Measurements from ENCODE around the gene CNTNAP5. TPM values are rescaled to one million over a fixed set of nuclear protein-coding genes. Genes with fewer than 3 reads are reported as not detected.
A peak's percentile ranks its signal among the peaks of the same experiment; 100 is the strongest.

The CNTNAP5 gene
- total RNA-seq, 1 experiment from 2014 or later = 0.48 TPM

- H3K79me1 ChIP-seq (ENCODE audit: insufficient read depth, low read depth, low read length, poor library complexity, severe bottlenecking) = no peaks in the 10 kb centered on the region
- H3K27ac ChIP-seq (ENCODE audit: insufficient read length, low read depth, low read length) = no peak overlapping the region
- H3K18ac ChIP-seq (ENCODE audit: insufficient read length, low read depth, low read length) = no peak overlapping the region
- H4K8ac ChIP-seq (replicated peaks; ENCODE audit: insufficient read length, low read depth, low read length) = no peak overlapping the region
- no peaks in the 10 kb centered on the region for H3K27me3 Mint-ChIP-seq (ENCODE audit: low read depth)
- H2BK15ac ChIP-seq (ENCODE audit: low read depth, low read length) = no peak overlapping the region
- no peak overlapping the region for H2BK20ac ChIP-seq (ENCODE audit: low read depth, low read length, poor library complexity, severe bottlenecking)
- no peak overlapping the region for H3K23ac ChIP-seq (ENCODE audit: insufficient read length, low read depth, low read length)
- no peaks in the 10 kb centered on the region for H3K36me3 Mint-ChIP-seq (ENCODE audit: insufficient read depth in 1 of 3, low read depth in 3 of 3)
- no peak overlapping the region for H3K27ac Mint-ChIP-seq
- no peaks in the 10 kb centered on the region for H3K9me3 ChIP-seq (ENCODE audit: control insufficient read depth, low read depth, low read length)
- peaks cover 7% of the 10 kb centered on the region; the same call in 1 of the 2 replicates for H3K4me1 ChIP-seq (ENCODE audit: insufficient read depth, low read length)
- H3K9me3 Mint-ChIP-seq = peaks cover 0 to 3% of the 10 kb centered on the region in 2 experiments; a peak in 1 of 5 replicates
- H2BK120ac ChIP-seq (ENCODE audit: low read depth, low read length, poor library complexity, severe bottlenecking) = no peak overlapping the region
- no peak overlapping the region for H3T11ph ChIP-seq (ENCODE audit: low read length)
- no peak overlapping the region for H2AK5ac ChIP-seq (ENCODE audit: insufficient read length, low read length)
- no peak overlapping the region for H2BK5ac ChIP-seq (ENCODE audit: insufficient read length, low read length)
- no peak overlapping the region for H4K5ac ChIP-seq (ENCODE audit: insufficient read length, low read depth, low read length)
- H2BK12ac ChIP-seq (ENCODE audit: insufficient read length, low read depth, low read length) = no peak overlapping the region
- no peaks in the 10 kb centered on the region for H3K27me3 ChIP-seq (ENCODE audit: insufficient read depth, low read length)
- H3K56ac ChIP-seq (ENCODE audit: insufficient read length, low read depth, low read length) = no peak overlapping the region
- no peak overlapping the region for H3K4ac ChIP-seq (ENCODE audit: low read depth, low read length)
- H3K4me1 Mint-ChIP-seq = peaks cover 6 to 14% of the 10 kb centered on the region in 2 experiments; a peak in 3 of 4 replicates
- H4K20me1 ChIP-seq (ENCODE audit: control insufficient read depth, insufficient read depth, insufficient read length) = no peaks in the 10 kb centered on the region
- H4K91ac ChIP-seq (ENCODE audit: insufficient read length, low read depth, low read length) = no peak overlapping the region
- H3K9ac ChIP-seq (ENCODE audit: extremely low read depth, insufficient read length, low read length) = no peak overlapping the region
- H3K14ac ChIP-seq (ENCODE audit: insufficient read depth, low read length) = no peak overlapping the region
- TF ChIP-seq CTCF (conservative IDR thresholded peaks at IDR 0.05) = no peak
- no peak overlapping the region for H3K4me3 Mint-ChIP-seq
- DNase-seq = no peak
- H3K23me2 ChIP-seq (ENCODE audit: insufficient read length, low read depth, low read length, poor library complexity, severe bottlenecking) = no peaks in the 10 kb centered on the region
- H3K4me2 ChIP-seq (ENCODE audit: insufficient read depth, insufficient read length, low read length) = no peak overlapping the region
- peak overlapping the region; percentile 3 for H2AFZ ChIP-seq (ENCODE audit: low read length)
- no CpG with 5 or more reads among the region's 4 CpGs for WGBS (ENCODE audit: extremely low coverage, insufficient read length, low lambda C conversion rate)
- no peaks in the 10 kb centered on the region for H3K79me2 ChIP-seq (ENCODE audit: insufficient read depth, low read length)
Observed at GRCh38 chr2:124698979-124699565, 674.0 kb downstream of the CNTNAP5 start.
